Measurements from ENCODE around the gene NACC2.

DNA sequence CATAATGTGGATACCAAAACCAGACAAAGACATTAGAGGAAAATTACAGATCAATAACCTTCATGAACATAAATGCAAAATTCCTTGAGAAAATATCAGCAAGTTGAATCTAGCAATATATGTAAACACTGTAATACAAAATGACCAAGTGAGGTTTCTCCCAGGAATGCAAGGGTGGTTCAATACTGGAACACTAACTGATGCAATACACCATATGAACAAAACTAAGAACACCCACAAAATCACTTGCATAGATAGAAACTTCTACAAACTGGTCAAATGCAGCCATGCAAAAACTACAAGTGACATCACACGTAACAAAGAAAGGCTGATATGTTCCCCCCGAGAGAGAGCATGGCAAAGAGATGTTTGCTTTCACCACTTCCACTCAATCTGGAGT, 55.6 kb downstream of the NACC2 start:
- TF ChIP-seq, protein P1, sequence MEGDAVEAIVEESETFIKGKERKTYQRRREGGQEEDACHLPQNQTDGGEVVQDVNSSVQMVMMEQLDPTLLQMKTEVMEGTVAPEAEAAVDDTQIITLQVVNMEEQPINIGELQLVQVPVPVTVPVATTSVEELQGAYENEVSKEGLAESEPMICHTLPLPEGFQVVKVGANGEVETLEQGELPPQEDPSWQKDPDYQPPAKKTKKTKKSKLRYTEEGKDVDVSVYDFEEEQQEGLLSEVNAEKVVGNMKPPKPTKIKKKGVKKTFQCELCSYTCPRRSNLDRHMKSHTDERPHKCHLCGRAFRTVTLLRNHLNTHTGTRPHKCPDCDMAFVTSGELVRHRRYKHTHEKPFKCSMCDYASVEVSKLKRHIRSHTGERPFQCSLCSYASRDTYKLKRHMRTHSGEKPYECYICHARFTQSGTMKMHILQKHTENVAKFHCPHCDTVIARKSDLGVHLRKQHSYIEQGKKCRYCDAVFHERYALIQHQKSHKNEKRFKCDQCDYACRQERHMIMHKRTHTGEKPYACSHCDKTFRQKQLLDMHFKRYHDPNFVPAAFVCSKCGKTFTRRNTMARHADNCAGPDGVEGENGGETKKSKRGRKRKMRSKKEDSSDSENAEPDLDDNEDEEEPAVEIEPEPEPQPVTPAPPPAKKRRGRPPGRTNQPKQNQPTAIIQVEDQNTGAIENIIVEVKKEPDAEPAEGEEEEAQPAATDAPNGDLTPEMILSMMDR (conservative IDR thresholded peaks at IDR 0.05; ENCODE audit: low read depth in 2 of 2): no peak
- TF ChIP-seq EZH2 (IDR thresholded peaks at IDR 0.05; ENCODE audit: low read depth, unreplicated experiment): no peak
- no peak for TF ChIP-seq POLR2AphosphoS5 (IDR thresholded peaks at IDR 0.05; ENCODE audit: low read depth)
- no peak for TF ChIP-seq EZH2phosphoT487 (IDR thresholded peaks at IDR 0.05; ENCODE audit: unreplicated experiment)
- no peak for TF ChIP-seq REST (IDR thresholded peaks at IDR 0.05; ENCODE audit: unreplicated experiment)
- no peak for TF ChIP-seq ZNF114 (CRISPR knock-in tag; IDR thresholded peaks at IDR 0.05)
- TF ChIP-seq CREB1 (CRISPR knock-in tag; IDR thresholded peaks at IDR 0.05; ENCODE audit: low read depth): no peak
- TF ChIP-seq JUNB (IDR thresholded peaks at IDR 0.05; ENCODE audit: unreplicated experiment): no peak
- TF ChIP-seq, protein P2, sequence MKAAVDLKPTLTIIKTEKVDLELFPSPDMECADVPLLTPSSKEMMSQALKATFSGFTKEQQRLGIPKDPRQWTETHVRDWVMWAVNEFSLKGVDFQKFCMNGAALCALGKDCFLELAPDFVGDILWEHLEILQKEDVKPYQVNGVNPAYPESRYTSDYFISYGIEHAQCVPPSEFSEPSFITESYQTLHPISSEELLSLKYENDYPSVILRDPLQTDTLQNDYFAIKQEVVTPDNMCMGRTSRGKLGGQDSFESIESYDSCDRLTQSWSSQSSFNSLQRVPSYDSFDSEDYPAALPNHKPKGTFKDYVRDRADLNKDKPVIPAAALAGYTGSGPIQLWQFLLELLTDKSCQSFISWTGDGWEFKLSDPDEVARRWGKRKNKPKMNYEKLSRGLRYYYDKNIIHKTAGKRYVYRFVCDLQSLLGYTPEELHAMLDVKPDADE (IDR thresholded peaks at IDR 0.05): no peak
